Keratinocyte (primary cell): ENCODE results near the gene POMT2. TPM values are rescaled to one million over a fixed set of nuclear protein-coding genes. Genes with fewer than 3 reads are reported as not detected.

Experiments used
- DNase-seq: peaks from one replicate; pipeline ENCODE4 v3.0.0-alpha.2; 2011; ENCODE audit warnings: low read depth, missing footprints, low spot score
- FAIRE-seq: peaks from 2 replicates; lab custom pipeline; 2011; peaks lifted over from hg19 to GRCh38; lab: Jason Lieb, UNC
- H2AFZ ChIP-seq: 2 replicates; pipeline ENCODE4 v1.6.0; 2012; ENCODE audit warnings: low read length, control low read depth, inconsistent platforms; ENCODE audit not compliant: control insufficient read depth
- H3K27ac ChIP-seq: 2 replicates; pipeline ENCODE4 v1.5.1; 2011; ENCODE audit warnings: low read length; ENCODE audit not compliant: control insufficient read depth, insufficient read depth
- H3K27me3 ChIP-seq: 3 replicates; pipeline ENCODE4 v1.6.0; 2011; ENCODE audit warnings: low read length; ENCODE audit not compliant: control insufficient read depth, insufficient read depth; ENCODE audit errors: extremely low read depth
- H3K36me3 ChIP-seq, 2 experiments: 2 replicates in 1 of 2; 3 replicates in 1 of 2; pipeline ENCODE4 v1.5.1; 2011; ENCODE audit warnings: low read length in 2 of 2, mild to moderate bottlenecking in 1 of 2; ENCODE audit not compliant: control insufficient read depth in 2 of 2, insufficient read depth in 2 of 2; ENCODE audit errors: extremely low read depth in 1 of 2
- H3K4me1 ChIP-seq: 3 replicates; pipeline ENCODE4 v1.5.1; 2011; ENCODE audit warnings: low read length; ENCODE audit not compliant: control insufficient read depth, insufficient read depth; ENCODE audit errors: extremely low read depth
- H3K4me2 ChIP-seq: 3 replicates; pipeline ENCODE4 v1.6.0; 2011; ENCODE audit warnings: low read depth, low read length; ENCODE audit not compliant: control insufficient read depth, insufficient read depth; ENCODE audit errors: extremely low read depth
- H3K4me3 ChIP-seq, 3 experiments: fragments of 200-600 bp in 1 of 3; sonication (generic) in 1 of 3; 2 replicates in 2 of 3; 3 replicates in 1 of 3; pipeline ENCODE4 v1.5.1; 2011 to 2016; ENCODE audit warnings: low read length in 3 of 3, mild to moderate bottlenecking in 3 of 3, control low read depth in 2 of 3, inconsistent platforms in 1 of 3, low read depth in 1 of 3, mixed read lengths in 1 of 3, mixed run types in 1 of 3, moderate library complexity in 1 of 3; ENCODE audit not compliant: control insufficient read depth in 2 of 3, insufficient read depth in 2 of 3; ENCODE audit errors: extremely low read depth in 1 of 3
- H3K79me2 ChIP-seq: 2 replicates; pipeline ENCODE4 v1.6.0; 2012; ENCODE audit warnings: low read length; ENCODE audit not compliant: control insufficient read depth, insufficient read depth
- H3K9ac ChIP-seq: 3 replicates; pipeline ENCODE4 v1.6.0; 2011; ENCODE audit warnings: low read length; ENCODE audit not compliant: control insufficient read depth, insufficient read depth; ENCODE audit errors: extremely low read depth
- H3K9me1 ChIP-seq: 3 replicates; pipeline ENCODE4 v1.6.0; 2011; ENCODE audit warnings: low read length; ENCODE audit not compliant: control insufficient read depth, insufficient read depth; ENCODE audit errors: extremely low read depth
- H3K9me3 ChIP-seq: 2 replicates; pipeline ENCODE4 v1.5.1; 2012; ENCODE audit warnings: low read depth, low read length; ENCODE audit not compliant: control insufficient read depth
- H4K20me1 ChIP-seq: 3 replicates; pipeline ENCODE4 v1.6.0; 2011; ENCODE audit warnings: low read length; ENCODE audit not compliant: control insufficient read depth, insufficient read depth; ENCODE audit errors: extremely low read depth
- CTCF ChIP-seq, 3 experiments: IDR thresholded peaks in 1 of 3; conservative IDR thresholded peaks in 1 of 3; optimal IDR thresholded peaks in 1 of 3; 2 replicates in 2 of 3; 3 replicates in 1 of 3; pipeline versions ENCODE3 to v1.5.1; 2011; ENCODE audit warnings: low read length in 3 of 3, mild to moderate bottlenecking in 3 of 3, moderate library complexity in 2 of 3, control low read depth in 1 of 3, inconsistent platforms in 1 of 3; ENCODE audit not compliant: insufficient read depth in 2 of 3; ENCODE audit errors: extremely low read depth in 1 of 3
- EZH2 ChIP-seq: IDR thresholded peaks from one replicate; pipeline ENCODE4 v1.6.1; 2012; ENCODE audit warnings: inconsistent platforms, mild to moderate bottlenecking, low read length, moderate library complexity
- dilution Hi-C: fragments of 300-500 bp; cut with MboI; formaldehyde crosslinking; loops from one replicate; pipeline ENCODE4 v1.7.0; 2020; ENCODE audit warnings: low sequenced_read_pairs; ENCODE audit not compliant: extremely low pct_ligation_motif_present
- polyA plus RNA-seq, 5 experiments: library from polyadenylated mRNA; depleted of rRNA in 3 of 5; stranded (reverse) in 3 of 5; stranded (forward) in 1 of 5; unstranded in 1 of 5; fragments of >200 nt; gene quantifications; 1 replicate in 1 of 5; 2 replicates in 3 of 5; 3 replicates in 1 of 5; pipeline versions ENCODE4 v1.2.1 to v1.2.3, GENCODE V29; 2011 to 2012; ENCODE audit warnings: missing spikeins in 2 of 5, low read depth in 1 of 5, low replicate concordance in 1 of 5

Gene POMT2
- polyA plus RNA-seq, 1 donor (not counting 4 experiments of a cell fraction or from before 2014, with no cell fraction given): 21.1 TPM

GRCh38 chr14:77276959-77277358 lies 43.7 kb downstream of the POMT2 start:
- Histone ChIP-seq H3K79me2 (no peaks in the 10 kb centered on the region), H3K9me3 (no peaks in the 10 kb centered on the region), H3K4me2 (no peak overlapping the region), H3K27ac (no peak overlapping the region), H3K9ac (no peak overlapping the region), H3K4me1 (no peaks in the 10 kb centered on the region), H4K20me1 (no peaks in the 10 kb centered on the region), H3K36me3 (peaks cover 6 to 11% of the 10 kb centered on the region in 2 experiments), H3K27me3 (no peaks in the 10 kb centered on the region), H3K4me3 (no peak overlapping the region), H2AFZ (no peak overlapping the region), H3K9me1 (no peaks in the 10 kb centered on the region)
- FAIRE-seq (no peak), DNase-seq (no peak)
- TF ChIP-seq CTCF (optimal IDR thresholded peaks at IDR 0.05 in 1 of 3, IDR thresholded peaks at IDR 0.05 in 1 of 3, conservative IDR thresholded peaks at IDR 0.05 in 1 of 3; ENCODE audit: extremely low read depth in 1 of 3, insufficient read depth in 2 of 3, low read length in 3 of 3) (no peak), EZH2 (no peak)
- dilution Hi-C loops: no loop called here

- H3K4me1 ChIP-seq: no peaks in the 10 kb centered on the region
- FAIRE-seq: no peak
- dilution Hi-C loops: no loop called here
- H2AFZ ChIP-seq: no peak overlapping the region
- TF ChIP-seq EZH2: no peak
- no peak for TF ChIP-seq CTCF (optimal IDR thresholded peaks at IDR 0.05 in 1 of 3, IDR thresholded peaks at IDR 0.05 in 1 of 3, conservative IDR thresholded peaks at IDR 0.05 in 1 of 3; ENCODE audit: extremely low read depth in 1 of 3, insufficient read depth in 2 of 3, low read length in 3 of 3)
- H3K36me3 ChIP-seq: peaks cover 3 to 11% of the 10 kb centered on the region in 2 experiments
- H3K27me3 ChIP-seq: peaks cover 4% of the 10 kb centered on the region
- H3K4me2 ChIP-seq: no peak overlapping the region
- H3K79me2 ChIP-seq: no peaks in the 10 kb centered on the region
- no peaks in the 10 kb centered on the region for H4K20me1 ChIP-seq
- H3K9ac ChIP-seq: no peak overlapping the region
- no peak for DNase-seq
- H3K27ac ChIP-seq: no peak overlapping the region
- H3K9me3 ChIP-seq: no peaks in the 10 kb centered on the region
- H3K4me3 ChIP-seq: no peak overlapping the region
- H3K9me1 ChIP-seq: no peaks in the 10 kb centered on the region
Observed at GRCh38 chr14:77276295-77276935, 44.3 kb downstream of the POMT2 start.
